Measurements from ENCODE around the gene FSIP1.
A peak's percentile ranks its signal among the peaks of the same experiment; 100 is the strongest.
"Not testable (repeated sequence)": the region's sequence is repeated elsewhere in the genome, so short reads cannot be mapped to it uniquely, and the experiment has no call there.

FSIP1 gene

GRCh38 chr15:39782441-39783138 lies at the start of gene FSIP1:
Gene FSIP1 (minus strand): TSS chr15:39782841. CDS start chr15:39776524, 6,317 bp downstream.
- DNase-seq = peak; percentile 97

- no peak for DNase-seq
These were observed 47.5 kb upstream of the FSIP1 start for GRCh38 chr15:39830166-39830565.

GRCh38 chr15:39828374-39828931 lies 45.8 kb upstream of the FSIP1 start:
- no peak for DNase-seq

GRCh38 chr15:39826975-39827374 lies 44.3 kb upstream of the FSIP1 start:
- DNase-seq = no peak

GRCh38 chr15:39823634-39824033 lies 41.0 kb upstream of the FSIP1 start:
- DNase-seq = no peak

GRCh38 chr15:39820050-39820602 lies 37.5 kb upstream of the FSIP1 start:
- no peak for DNase-seq

GRCh38 chr15:39819533-39819932 lies 36.9 kb upstream of the FSIP1 start:
- no peak for DNase-seq

- no peak for DNase-seq
These were observed 35.3 kb upstream of the FSIP1 start for GRCh38 chr15:39817892-39818291.

GRCh38 chr15:39814489-39814888 lies 31.8 kb upstream of the FSIP1 start:
- no peak for DNase-seq

- not testable (repeated sequence) for DNase-seq
These were observed 30.0 kb upstream of the FSIP1 start for GRCh38 chr15:39812651-39813050.

GRCh38 chr15:39808909-39809308 lies 26.3 kb upstream of the FSIP1 start:
- no peak for DNase-seq

GRCh38 chr15:39807791-39808190 lies 25.1 kb upstream of the FSIP1 start:
- no peak for DNase-seq

GRCh38 chr15:39804026-39804425 lies 21.4 kb upstream of the FSIP1 start:
- DNase-seq = no peak

- DNase-seq = no peak
These were observed 20.4 kb upstream of the FSIP1 start for GRCh38 chr15:39803016-39803415.

GRCh38 chr15:39801641-39802309 lies 19.1 kb upstream of the FSIP1 start:
- DNase-seq = peak; percentile 37

- DNase-seq = no peak
These were observed 16.9 kb upstream of the FSIP1 start for GRCh38 chr15:39799552-39800011.

- no peak for DNase-seq
These were observed 15.7 kb upstream of the FSIP1 start for GRCh38 chr15:39798382-39798781.

GRCh38 chr15:39797407-39797806 lies 14.8 kb upstream of the FSIP1 start:
- DNase-seq = no peak

GRCh38 chr15:39796601-39797000 lies 14.0 kb upstream of the FSIP1 start:
- DNase-seq = no peak

- DNase-seq = no peak
These were observed 12.8 kb upstream of the FSIP1 start for GRCh38 chr15:39795486-39795885.

GRCh38 chr15:39794954-39795353 lies 12.3 kb upstream of the FSIP1 start:
- DNase-seq = no peak

- DNase-seq = no peak
These were observed 11.3 kb upstream of the FSIP1 start for GRCh38 chr15:39793923-39794322.

- DNase-seq = no peak
These were observed 10.2 kb upstream of the FSIP1 start for GRCh38 chr15:39792844-39793335.

All from hematopoietic multipotent progenitor cell treated with erythropoietin and hydrocortisone succinate and interleukin-3 and kit ligand, for 8 days (in vitro differentiated cells).